AG04450 (cell line): ENCODE results near the gene UBN1. TPM values are rescaled to one million over a fixed set of nuclear protein-coding genes. Genes with fewer than 3 reads are reported as not detected.
A peak's percentile ranks its signal among the peaks of the same experiment; 100 is the strongest.

Experiments used
- CTCF ChIA-PET: fragments of 300-600, 350-600 bp; formaldehyde crosslinking; extraction: SDS; loops from one replicate; lab custom pipeline; 2022; ENCODE audit warnings: antibody characterized with exemption, inconsistent platforms; lab: Charles Lee
- POLR2A ChIA-PET: fragments of 350-600 bp; formaldehyde crosslinking; extraction: SDS; loops from one replicate; lab custom pipeline; 2021; ENCODE audit warnings: antibody characterized with exemption, inconsistent platforms; lab: Yijun Ruan, JAX
- DNase-seq: peaks from one replicate; pipeline ENCODE4 v3.0.0-alpha.2; 2011; ENCODE audit warnings: low read depth, low spot score
- H3K27ac ChIP-seq: one replicate; pipeline ENCODE4 v1.5.1; 2012; ENCODE audit warnings: low read depth, low read length, control low read depth
- H3K27me3 ChIP-seq: one replicate; pipeline ENCODE4 v1.6.0; 2012; ENCODE audit warnings: low read length; ENCODE audit not compliant: control insufficient read depth, insufficient read depth
- H3K4me3 ChIP-seq: 2 replicates; pipeline ENCODE4 v1.5.1; 2011; ENCODE audit warnings: mild to moderate bottlenecking, low read depth, low read length, control low read depth
- H3K9me3 ChIP-seq: 2 replicates; pipeline ENCODE4 v1.5.1; 2012; ENCODE audit warnings: low read length; ENCODE audit not compliant: control insufficient read depth, insufficient read depth
- CTCF ChIP-seq: IDR thresholded peaks from 2 replicates; pipeline ENCODE4 v1.5.1; 2011; ENCODE audit warnings: low read depth, low read length, control low read depth, inconsistent platforms
- polyA minus RNA-seq: library from RNA; depleted of rRNA, polyadenylated mRNA; stranded (reverse); fragments of >200 nt; gene quantifications from 2 replicates; pipeline ENCODE4 v1.2.3, GENCODE V29; 2011; rRNA and poly(A)+ RNA removed
- polyA plus RNA-seq: library from polyadenylated mRNA; depleted of rRNA; stranded (reverse); fragments of >200 nt; gene quantifications from 2 replicates; pipeline ENCODE4 v1.2.3, GENCODE V29; 2011; rRNA removed

UBN1 gene
- polyA plus RNA-seq (11.2 TPM in 2 replicates), polyA minus RNA-seq (15.4 and 22.6 TPM in 2 replicates)

- Histone ChIP-seq H3K27me3 (no peaks in the 10 kb centered on the region), H3K4me3 (peak within 1 kb of the TSS; percentile 88), H3K27ac (peak within 1 kb of the TSS; percentile 73), H3K9me3 (no peaks in the 10 kb centered on the region; the same call in 1 of the 2 replicates)
- no peak for TF ChIP-seq CTCF
- ChIA-PET CTCF (interaction anchor here (4.5 kb wide), 1 partner anchor 109 kb away, joined by 18 read pairs; no protein-coding TSS in a partner anchor), POLR2A (interaction anchor here (0.5 to 1.5 kb wide), 3 partner anchors 35 to 96 kb away, joined by 3 to 4 read pairs (median 3); no protein-coding TSS in a partner anchor)
- peak; percentile 82 for DNase-seq
Observed at GRCh38 chr16:4846901-4847773, at the start of gene UBN1, which contains the start of gene GLYR1. TSS of gene UBN1 (plus strand) at chr16:4847481. CDS start at chr16:4852918, 5,437 bp downstream. TSS of gene GLYR1 (minus strand) at chr16:4847288. CDS start at chr16:4847265, 23 bp downstream.

DNA sequence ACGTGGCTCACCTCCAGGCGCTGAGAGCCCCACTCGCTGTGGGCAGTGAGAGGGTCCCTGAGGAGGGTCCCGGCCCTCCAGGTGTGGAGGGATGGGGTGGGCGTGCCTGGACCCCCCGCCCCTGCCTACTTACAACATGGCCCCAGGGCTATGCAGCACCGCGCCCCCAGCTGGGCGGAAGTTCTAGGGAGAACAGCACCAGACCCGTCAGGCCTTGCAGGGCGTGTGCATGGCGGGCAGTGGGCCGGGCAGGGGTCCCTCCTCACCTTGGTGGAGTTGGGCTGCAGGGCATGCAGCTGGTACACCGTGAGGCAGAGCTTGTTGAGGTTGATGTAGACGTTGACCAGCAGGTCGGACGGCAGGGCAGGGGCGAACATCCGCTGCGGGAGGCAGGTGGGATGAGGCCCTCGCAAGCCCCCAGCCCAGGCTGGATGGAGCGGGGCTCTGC is 49.5 kb upstream of the UBN1 start:
- DNase-seq: no peak
- H3K27ac ChIP-seq: no peak overlapping the region
- H3K4me3 ChIP-seq: no peak overlapping the region
- H3K9me3 ChIP-seq: no peaks in the 10 kb centered on the region; the same call in 1 of the 2 replicates
- POLR2A ChIA-PET: no interaction called here
- no peak for TF ChIP-seq CTCF
- H3K27me3 ChIP-seq: no peaks in the 10 kb centered on the region
- CTCF ChIA-PET: no interaction called here

- Histone ChIP-seq H3K9me3 (no peaks in the 10 kb centered on the region; the same call in 1 of the 2 replicates), H3K27me3 (no peaks in the 10 kb centered on the region), H3K4me3 (no peak overlapping the region), H3K27ac (no peak overlapping the region)
- ChIA-PET POLR2A (no interaction called here), CTCF (no interaction called here)
- TF ChIP-seq CTCF: no peak
- no peak for DNase-seq
Observed at GRCh38 chr16:4798456-4798855, 48.8 kb upstream of the UBN1 start.

- no peaks in the 10 kb centered on the region for H3K27me3 ChIP-seq
- POLR2A ChIA-PET: interaction anchor here (0.5 kb wide), 1 partner anchor 235 kb away, joined by 4 read pairs; no protein-coding TSS in a partner anchor
- TF ChIP-seq CTCF: no peak
- DNase-seq: no peak
- H3K4me3 ChIP-seq: no peak overlapping the region
- CTCF ChIA-PET: no interaction called here
- H3K9me3 ChIP-seq: no peaks in the 10 kb centered on the region; the same call in 1 of the 2 replicates
- no peak overlapping the region for H3K27ac ChIP-seq
Observed at GRCh38 chr16:4799171-4799855, 48.0 kb upstream of the UBN1 start.
